ENCODE results near the gene SMARCA1. TPM values are rescaled to one million over a fixed set of nuclear protein-coding genes. Genes with fewer than 3 reads are reported as not detected.

SMARCA1 gene
- total and polyA plus RNA-seq, 2 donors (not counting 1 experiment from before 2014, with no cell fraction given), result 53.3 to 74.5 TPM

DNA sequence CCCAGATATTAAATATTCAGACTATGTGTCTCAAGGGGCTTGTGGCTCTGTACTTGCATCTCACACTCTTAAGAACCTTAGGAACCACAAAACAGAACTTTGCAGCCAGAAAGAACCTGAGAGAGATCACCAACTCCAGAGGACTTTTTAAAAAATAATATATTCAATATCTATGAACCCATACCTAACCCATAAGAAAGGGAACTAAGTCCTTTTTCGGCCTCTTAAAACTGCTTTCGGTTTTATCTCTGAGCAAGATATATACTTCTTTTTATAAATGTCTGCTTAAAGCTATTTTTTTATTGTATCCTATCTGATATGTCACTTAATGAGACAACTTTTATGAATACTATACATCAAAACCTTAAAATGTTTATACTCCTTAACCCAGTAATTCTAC, 10.9 kb downstream of the SMARCA1 start:
- no peaks in the 10 kb centered on the region for H4K20me1 ChIP-seq (ENCODE audit: control insufficient read depth, extremely low read depth, insufficient read depth, low read length)
- H3K27ac ChIP-seq (ENCODE audit: insufficient read depth, low read length), result no peak overlapping the region
- no peaks in the 10 kb centered on the region for H3K36me3 ChIP-seq (ENCODE audit: control insufficient read depth, insufficient read depth, low read length)
- H3K79me2 ChIP-seq (ENCODE audit: control insufficient read depth, insufficient read depth, low read length), result no peaks in the 10 kb centered on the region
- H2AFZ ChIP-seq (ENCODE audit: low read length), result no peak overlapping the region
- H3K27me3 ChIP-seq (ENCODE audit: control insufficient read depth, insufficient read depth, low read length), result no peaks in the 10 kb centered on the region
- H3K4me3 ChIP-seq (replicated peaks in 1 of 4; ENCODE audit: control extremely low read depth in 1 of 4, insufficient read depth in 1 of 4, low read depth in 3 of 4, low read length in 4 of 4), result no peak overlapping the region
- no peaks in the 10 kb centered on the region for H3K4me1 ChIP-seq (ENCODE audit: control insufficient read depth, extremely low read depth, insufficient read depth, low read length)
- no peaks in the 10 kb centered on the region for H3K9me3 ChIP-seq (ENCODE audit: control insufficient read depth, insufficient read depth, low read depth, low read length)
- no peak for DNase-seq (ENCODE audit: low read depth in 2 of 2)
- H3K9ac ChIP-seq (ENCODE audit: insufficient read depth, low read length), result no peak overlapping the region
- H3K4me2 ChIP-seq (ENCODE audit: extremely low read depth, insufficient read depth, low read length), result no peak overlapping the region
- TF ChIP-seq, protein P1, sequence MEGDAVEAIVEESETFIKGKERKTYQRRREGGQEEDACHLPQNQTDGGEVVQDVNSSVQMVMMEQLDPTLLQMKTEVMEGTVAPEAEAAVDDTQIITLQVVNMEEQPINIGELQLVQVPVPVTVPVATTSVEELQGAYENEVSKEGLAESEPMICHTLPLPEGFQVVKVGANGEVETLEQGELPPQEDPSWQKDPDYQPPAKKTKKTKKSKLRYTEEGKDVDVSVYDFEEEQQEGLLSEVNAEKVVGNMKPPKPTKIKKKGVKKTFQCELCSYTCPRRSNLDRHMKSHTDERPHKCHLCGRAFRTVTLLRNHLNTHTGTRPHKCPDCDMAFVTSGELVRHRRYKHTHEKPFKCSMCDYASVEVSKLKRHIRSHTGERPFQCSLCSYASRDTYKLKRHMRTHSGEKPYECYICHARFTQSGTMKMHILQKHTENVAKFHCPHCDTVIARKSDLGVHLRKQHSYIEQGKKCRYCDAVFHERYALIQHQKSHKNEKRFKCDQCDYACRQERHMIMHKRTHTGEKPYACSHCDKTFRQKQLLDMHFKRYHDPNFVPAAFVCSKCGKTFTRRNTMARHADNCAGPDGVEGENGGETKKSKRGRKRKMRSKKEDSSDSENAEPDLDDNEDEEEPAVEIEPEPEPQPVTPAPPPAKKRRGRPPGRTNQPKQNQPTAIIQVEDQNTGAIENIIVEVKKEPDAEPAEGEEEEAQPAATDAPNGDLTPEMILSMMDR (conservative IDR thresholded peaks at IDR 0.05 in 1 of 2, IDR thresholded peaks at IDR 0.05 in 1 of 2; ENCODE audit: low read depth in 1 of 2, low read length in 2 of 2), result no peak
- TF ChIP-seq EZH2 (IDR thresholded peaks at IDR 0.05; ENCODE audit: low read length, missing control alignments), result no peak

DNA sequence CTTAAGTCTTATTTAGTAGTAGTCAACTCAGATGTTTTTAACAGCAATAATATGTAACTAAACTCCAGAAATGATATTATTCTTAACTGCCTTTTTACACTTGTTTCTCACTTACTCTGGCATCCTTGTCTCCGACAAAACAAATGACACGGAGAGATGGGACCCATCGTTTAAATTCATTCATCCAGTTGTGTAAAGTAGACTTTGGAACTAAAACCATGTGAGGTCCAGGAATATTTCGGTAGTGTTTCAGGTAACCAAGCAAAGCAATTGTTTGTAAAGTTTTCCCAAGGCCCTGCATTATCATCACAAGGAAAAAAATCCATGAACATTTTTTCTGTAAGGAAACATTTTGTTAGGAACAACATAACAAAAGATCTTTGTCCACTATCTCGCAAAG, 11.6 kb downstream of the SMARCA1 start:
- Histone ChIP-seq H2AFZ (ENCODE audit: low read length) (no peak overlapping the region), H3K9ac (ENCODE audit: insufficient read depth, low read length) (no peak overlapping the region), H3K27me3 (ENCODE audit: control insufficient read depth, insufficient read depth, low read length) (no peaks in the 10 kb centered on the region), H3K4me2 (ENCODE audit: extremely low read depth, insufficient read depth, low read length) (no peak overlapping the region), H3K4me3 (replicated peaks in 1 of 4; ENCODE audit: control extremely low read depth in 1 of 4, insufficient read depth in 1 of 4, low read depth in 3 of 4, low read length in 4 of 4) (no peak overlapping the region), H3K36me3 (ENCODE audit: control insufficient read depth, insufficient read depth, low read length) (no peaks in the 10 kb centered on the region), H3K27ac (ENCODE audit: insufficient read depth, low read length) (no peak overlapping the region), H3K9me3 (ENCODE audit: control insufficient read depth, insufficient read depth, low read depth, low read length) (no peaks in the 10 kb centered on the region), H3K79me2 (ENCODE audit: control insufficient read depth, insufficient read depth, low read length) (no peaks in the 10 kb centered on the region), H4K20me1 (ENCODE audit: control insufficient read depth, extremely low read depth, insufficient read depth, low read length) (no peaks in the 10 kb centered on the region), H3K4me1 (ENCODE audit: control insufficient read depth, extremely low read depth, insufficient read depth, low read length) (no peaks in the 10 kb centered on the region)
- TF ChIP-seq, protein P1 (conservative IDR thresholded peaks at IDR 0.05 in 1 of 2, IDR thresholded peaks at IDR 0.05 in 1 of 2; ENCODE audit: low read depth in 1 of 2, low read length in 2 of 2), result no peak
- no peak for TF ChIP-seq EZH2 (IDR thresholded peaks at IDR 0.05; ENCODE audit: low read length, missing control alignments)
- DNase-seq (ENCODE audit: low read depth in 2 of 2), result no peak

DNA sequence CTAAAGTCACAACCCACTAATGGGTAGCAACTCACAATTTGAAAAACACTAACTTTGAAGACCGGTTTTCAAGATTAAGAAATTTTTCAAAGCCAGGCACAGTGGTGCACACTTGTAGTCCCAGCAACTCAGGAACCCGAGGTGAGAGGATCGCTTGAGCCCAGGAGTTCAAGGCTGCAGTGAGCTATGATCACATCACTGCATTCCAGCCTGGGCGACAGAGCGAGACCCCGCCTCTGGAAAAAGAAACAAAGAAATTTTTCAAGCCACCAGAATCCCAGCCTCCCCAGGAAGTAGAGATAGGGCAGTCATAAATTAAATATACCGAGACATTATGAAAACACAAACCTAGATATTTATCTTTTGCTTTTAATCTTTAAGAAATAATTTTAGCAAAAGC, 13.0 kb downstream of the SMARCA1 start:
- Histone ChIP-seq H3K27ac (ENCODE audit: insufficient read depth, low read length) (no peak overlapping the region), H3K36me3 (ENCODE audit: control insufficient read depth, insufficient read depth, low read length) (no peaks in the 10 kb centered on the region), H3K9me3 (ENCODE audit: control insufficient read depth, insufficient read depth, low read depth, low read length) (no peaks in the 10 kb centered on the region), H3K27me3 (ENCODE audit: control insufficient read depth, insufficient read depth, low read length) (no peaks in the 10 kb centered on the region), H3K4me2 (ENCODE audit: extremely low read depth, insufficient read depth, low read length) (no peak overlapping the region), H2AFZ (ENCODE audit: low read length) (no peak overlapping the region), H4K20me1 (ENCODE audit: control insufficient read depth, extremely low read depth, insufficient read depth, low read length) (no peaks in the 10 kb centered on the region), H3K4me1 (ENCODE audit: control insufficient read depth, extremely low read depth, insufficient read depth, low read length) (no peaks in the 10 kb centered on the region), H3K9ac (ENCODE audit: insufficient read depth, low read length) (no peak overlapping the region), H3K4me3 (replicated peaks in 1 of 4; ENCODE audit: control extremely low read depth in 1 of 4, insufficient read depth in 1 of 4, low read depth in 3 of 4, low read length in 4 of 4) (no peak overlapping the region), H3K79me2 (ENCODE audit: control insufficient read depth, insufficient read depth, low read length) (no peaks in the 10 kb centered on the region)
- no peak for DNase-seq (ENCODE audit: low read depth in 2 of 2)
- TF ChIP-seq EZH2 (IDR thresholded peaks at IDR 0.05; ENCODE audit: low read length, missing control alignments), result no peak
- TF ChIP-seq, protein P1 (conservative IDR thresholded peaks at IDR 0.05 in 1 of 2, IDR thresholded peaks at IDR 0.05 in 1 of 2; ENCODE audit: low read depth in 1 of 2, low read length in 2 of 2), result no peak

Measured in fibroblast of lung (primary cell).